Esophagus muscularis mucosa (tissue), 4 donors: ENCODE results near the gene HBG2. TPM values are rescaled to one million over a fixed set of nuclear protein-coding genes. Genes with fewer than 3 reads are reported as not detected.

Experiments
- DNase-seq: peaks from one replicate; pipeline ENCODE4 v3.0.0-alpha.2; 2017; ENCODE audit errors: extremely low spot score
- H3K27ac ChIP-seq, 4 donors: fragments of 200-600 bp; sonication (generic); replicated peaks in 1 of 4; 1 replicate in 3 of 4; 2 replicates in 1 of 4; pipeline ENCODE4 v1.5.1; 2016 to 2019; ENCODE audit warnings: mild to moderate bottlenecking in 1 of 4
- H3K27me3 ChIP-seq, 4 donors: fragments of 200-600 bp; sonication (generic); one replicate each; pipeline versions ENCODE4 v1.5.1 to v1.6.0; 2016 to 2019
- H3K36me3 ChIP-seq, 4 donors: fragments of 200-600 bp; sonication (generic); one replicate each; pipeline ENCODE4 v1.5.1; 2016 to 2019
- H3K4me1 ChIP-seq, 4 donors: fragments of 200-600 bp; sonication (generic); one replicate each; pipeline ENCODE4 v1.5.1; 2016 to 2019
- H3K4me3 ChIP-seq, 4 donors: fragments of 200-600 bp; sonication (generic); 1 replicate in 2 of 4; 2 replicates in 2 of 4; pipeline ENCODE4 v1.5.1; 2016 to 2019; ENCODE audit warnings: mild to moderate bottlenecking in 4 of 4, moderate library complexity in 1 of 4
- H3K9me3 ChIP-seq, 4 donors: fragments of 200-600 bp; sonication (generic); 1 replicate in 3 of 4; 2 replicates in 1 of 4; pipeline ENCODE4 v1.5.1; 2016 to 2019
- EP300 ChIP-seq: sonication (generic); formaldehyde crosslinking; IDR thresholded peaks from one replicate; pipeline ENCODE4 v1.6.1; 2017; ENCODE audit warnings: antibody characterized with exemption
- POLR2A ChIP-seq: fragments of 450-650 bp; IDR thresholded peaks from one replicate; pipeline ENCODE4 v1.6.1; 2017; ENCODE audit warnings: antibody characterized with exemption, moderate library complexity, mild to moderate bottlenecking, low read depth
- POLR2AphosphoS5 ChIP-seq, 2 donors: sonication (generic); formaldehyde crosslinking; IDR thresholded peaks; one replicate each; pipeline ENCODE4 v1.6.1; 2017; ENCODE audit warnings: antibody characterized with exemption in 2 of 2
- whole genome bisulfite sequencing: methylation state at CpG from one replicate; pipeline ENCODE4 v1.1.5; 2018; 5-methylcytosine and 5-hydroxymethylcytosine counted together
- intact Hi-C: fragments of 100-400 bp; cut with DNase I; formaldehyde crosslinking; loops from one replicate; pipeline ENCODE4 v1.15.1; 2023
- total RNA-seq, 4 donors: library from RNA; depleted of rRNA; stranded (reverse); fragments of >200 nt; gene quantifications; one replicate each; pipeline versions ENCODE4 v1.1.0 to v1.2.1, GENCODE V29; 2016
- TF ChIP-seq, protein P1 (sequence below), 3 experiments: fragments of 200-600 bp in 2 of 3; fragments of 450-650 bp in 1 of 3; sonication (generic) in 2 of 3; IDR thresholded peaks; one replicate each; pipeline ENCODE4 v1.5.1; 2017 to 2019; ENCODE audit warnings: antibody characterized with exemption in 3 of 3, mild to moderate bottlenecking in 2 of 3, moderate library complexity in 1 of 3

HBG2 gene
- total RNA-seq, 4 donors from 2014 or later = not detected

DNA sequence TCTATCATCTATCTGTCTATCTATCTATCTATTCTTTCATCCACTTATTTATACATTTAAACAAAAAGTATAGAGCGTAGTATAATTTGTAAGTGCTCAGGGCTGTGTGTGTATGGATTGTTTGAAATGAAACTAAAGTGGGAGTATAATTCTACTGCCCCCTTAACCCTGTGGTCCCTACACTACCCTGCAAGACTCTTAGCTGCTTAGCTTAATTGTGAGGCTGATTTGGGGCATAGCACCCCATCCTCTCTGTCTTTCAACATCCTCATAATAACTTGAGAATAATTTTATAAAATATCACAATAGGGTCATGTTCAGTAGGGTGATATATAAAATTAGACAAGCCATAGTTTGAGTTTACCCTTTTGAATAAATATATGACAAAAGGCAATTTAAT, 35.5 kb upstream of the HBG2 start:
- no peaks in the 10 kb centered on the region for H3K9me3 ChIP-seq
- WGBS = 94% methylated on average over 1 of the region's 1 CpG
- intact Hi-C loops = no loop called here
- no peak overlapping the region for H3K27ac ChIP-seq
- H3K27me3 ChIP-seq = no peaks in the 10 kb centered on the region
- H3K36me3 ChIP-seq = no peaks in the 10 kb centered on the region
- no peaks in the 10 kb centered on the region for H3K4me1 ChIP-seq
- TF ChIP-seq EP300 = no peak
- TF ChIP-seq, protein P1, sequence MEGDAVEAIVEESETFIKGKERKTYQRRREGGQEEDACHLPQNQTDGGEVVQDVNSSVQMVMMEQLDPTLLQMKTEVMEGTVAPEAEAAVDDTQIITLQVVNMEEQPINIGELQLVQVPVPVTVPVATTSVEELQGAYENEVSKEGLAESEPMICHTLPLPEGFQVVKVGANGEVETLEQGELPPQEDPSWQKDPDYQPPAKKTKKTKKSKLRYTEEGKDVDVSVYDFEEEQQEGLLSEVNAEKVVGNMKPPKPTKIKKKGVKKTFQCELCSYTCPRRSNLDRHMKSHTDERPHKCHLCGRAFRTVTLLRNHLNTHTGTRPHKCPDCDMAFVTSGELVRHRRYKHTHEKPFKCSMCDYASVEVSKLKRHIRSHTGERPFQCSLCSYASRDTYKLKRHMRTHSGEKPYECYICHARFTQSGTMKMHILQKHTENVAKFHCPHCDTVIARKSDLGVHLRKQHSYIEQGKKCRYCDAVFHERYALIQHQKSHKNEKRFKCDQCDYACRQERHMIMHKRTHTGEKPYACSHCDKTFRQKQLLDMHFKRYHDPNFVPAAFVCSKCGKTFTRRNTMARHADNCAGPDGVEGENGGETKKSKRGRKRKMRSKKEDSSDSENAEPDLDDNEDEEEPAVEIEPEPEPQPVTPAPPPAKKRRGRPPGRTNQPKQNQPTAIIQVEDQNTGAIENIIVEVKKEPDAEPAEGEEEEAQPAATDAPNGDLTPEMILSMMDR (IDR thresholded peaks at IDR 0.05) = no peak
- TF ChIP-seq POLR2AphosphoS5 (IDR thresholded peaks at IDR 0.05) = no peak
- no peak for TF ChIP-seq POLR2A
- no peak overlapping the region for H3K4me3 ChIP-seq
- DNase-seq = no peak

DNA sequence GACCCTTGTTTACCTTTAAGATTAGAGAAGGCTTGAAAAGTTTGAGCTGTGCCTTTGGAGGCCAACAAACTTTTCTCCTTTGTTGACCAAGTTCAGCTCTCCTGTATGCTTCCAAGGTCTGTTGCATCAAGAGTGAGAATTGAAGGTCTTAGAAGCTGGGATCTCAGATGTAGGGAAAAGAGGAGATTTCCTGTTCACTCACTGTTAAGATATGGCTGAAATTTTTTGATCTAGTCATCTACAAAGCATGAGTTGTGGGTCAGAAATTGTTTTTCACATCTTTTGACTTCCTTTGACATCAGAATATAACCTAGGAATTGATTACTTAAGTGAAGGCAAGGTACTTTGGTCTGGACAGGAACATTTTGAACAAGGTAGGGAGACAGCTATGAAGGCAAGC, 35.1 kb upstream of the HBG2 start:
- TF ChIP-seq POLR2A (no peak), EP300 (no peak), POLR2AphosphoS5 (IDR thresholded peaks at IDR 0.05) (no peak)
- TF ChIP-seq, protein P1 (IDR thresholded peaks at IDR 0.05) = no peak
- Histone ChIP-seq H3K36me3 (no peaks in the 10 kb centered on the region), H3K27me3 (no peaks in the 10 kb centered on the region), H3K9me3 (no peaks in the 10 kb centered on the region), H3K27ac (no peak overlapping the region), H3K4me1 (no peaks in the 10 kb centered on the region), H3K4me3 (no peak overlapping the region)
- intact Hi-C loops = no loop called here
- no peak for DNase-seq

DNA sequence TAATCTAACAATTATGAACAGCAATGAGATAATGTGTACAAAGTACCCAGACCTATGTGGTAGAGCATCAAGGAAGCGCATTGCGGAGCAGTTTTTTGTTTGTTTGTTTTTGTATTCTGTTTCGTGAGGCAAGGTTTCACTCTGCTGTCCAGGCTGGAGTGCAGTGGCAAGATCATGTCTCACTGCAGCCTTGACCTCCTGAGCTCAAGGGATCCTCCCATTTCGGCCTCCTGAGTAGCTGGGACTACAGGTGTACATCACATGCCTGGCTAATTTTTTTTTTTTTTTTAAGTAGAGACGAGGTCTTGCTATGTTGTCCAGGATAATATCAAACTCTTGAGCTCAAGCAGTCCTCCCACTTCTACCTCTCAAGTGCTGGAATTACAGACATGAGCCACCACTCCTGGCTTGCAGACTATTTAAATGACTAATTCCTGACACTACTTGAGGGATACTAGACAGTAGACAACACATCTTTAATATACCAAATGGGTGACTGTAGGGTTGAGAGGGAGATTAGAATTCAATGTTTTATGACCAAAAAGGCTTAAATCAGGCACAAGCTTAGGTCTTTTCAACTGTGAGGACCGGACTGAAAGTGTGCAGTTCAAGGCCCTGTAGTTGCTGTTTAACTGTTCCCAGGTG, 34.4 kb upstream of the HBG2 start:
- Histone ChIP-seq H3K27ac (no peak overlapping the region), H3K4me1 (no peaks in the 10 kb centered on the region), H3K27me3 (no peaks in the 10 kb centered on the region), H3K36me3 (no peaks in the 10 kb centered on the region), H3K4me3 (no peak overlapping the region), H3K9me3 (no peaks in the 10 kb centered on the region)
- TF ChIP-seq POLR2AphosphoS5 (IDR thresholded peaks at IDR 0.05) (no peak), POLR2A (no peak), EP300 (no peak)
- TF ChIP-seq, protein P1 (IDR thresholded peaks at IDR 0.05) = no peak
- DNase-seq = no peak
- WGBS = 84% methylated on average over 6 of the region's 6 CpGs
- intact Hi-C loops = no loop called here

DNA sequence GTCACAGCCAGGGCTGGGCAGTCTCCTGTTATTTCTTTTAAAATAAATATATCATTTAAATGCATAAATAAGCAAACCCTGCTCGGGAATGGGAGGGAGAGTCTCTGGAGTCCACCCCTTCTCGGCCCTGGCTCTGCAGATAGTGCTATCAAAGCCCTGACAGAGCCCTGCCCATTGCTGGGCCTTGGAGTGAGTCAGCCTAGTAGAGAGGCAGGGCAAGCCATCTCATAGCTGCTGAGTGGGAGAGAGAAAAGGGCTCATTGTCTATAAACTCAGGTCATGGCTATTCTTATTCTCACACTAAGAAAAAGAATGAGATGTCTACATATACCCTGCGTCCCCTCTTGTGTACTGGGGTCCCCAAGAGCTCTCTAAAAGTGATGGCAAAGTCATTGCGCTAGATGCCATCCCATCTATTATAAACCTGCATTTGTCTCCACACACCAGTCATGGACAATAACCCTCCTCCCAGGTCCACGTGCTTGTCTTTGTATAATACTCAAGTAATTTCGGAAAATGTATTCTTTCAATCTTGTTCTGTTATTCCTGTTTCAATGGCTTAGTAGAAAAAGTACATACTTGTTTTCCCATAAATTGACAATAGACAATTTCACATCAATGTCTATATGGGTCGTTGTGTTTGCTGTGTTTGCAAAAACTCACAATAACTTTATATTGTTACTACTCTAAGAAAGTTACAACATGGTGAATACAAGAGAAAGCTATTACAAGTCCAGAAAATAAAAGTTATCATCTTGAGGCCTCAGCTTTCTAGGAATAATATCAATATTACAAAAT, 33.7 kb upstream of the HBG2 start:
- Histone ChIP-seq H3K9me3 (no peaks in the 10 kb centered on the region), H3K36me3 (no peaks in the 10 kb centered on the region), H3K27ac (no peak overlapping the region), H3K27me3 (no peaks in the 10 kb centered on the region), H3K4me1 (no peaks in the 10 kb centered on the region), H3K4me3 (no peak overlapping the region)
- DNase-seq = no peak
- WGBS = 76% methylated on average over 7 of the region's 7 CpGs
- intact Hi-C loops = no loop called here
- TF ChIP-seq EP300 (no peak), POLR2AphosphoS5 (IDR thresholded peaks at IDR 0.05) (no peak), POLR2A (no peak)
- TF ChIP-seq, protein P1 (IDR thresholded peaks at IDR 0.05) = no peak
